ENCODE data around the gene STK17B.
"Not testable (repeated sequence)": the region's sequence is repeated elsewhere in the genome, so short reads cannot be mapped to it uniquely, and the experiment has no call there.

The STK17B gene

DNA sequence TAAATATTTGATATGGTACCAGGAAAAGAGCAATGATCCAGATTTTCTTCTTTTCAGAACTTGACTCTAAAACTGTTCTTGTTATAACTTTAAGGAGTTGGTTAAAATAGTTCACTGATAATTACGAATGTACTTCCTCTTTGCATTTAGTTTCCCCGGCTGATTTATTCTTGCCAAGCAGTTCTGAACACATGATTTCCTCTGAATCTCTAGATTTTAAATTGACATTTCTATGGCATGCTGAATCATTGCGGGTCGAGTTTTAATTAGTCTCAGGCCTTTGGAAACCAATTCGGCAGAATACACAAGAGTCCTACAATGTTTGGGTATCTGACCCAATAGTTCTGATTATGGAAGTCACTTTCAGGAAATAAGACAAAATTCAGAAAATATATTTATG is 65.4 kb downstream of the STK17B start:
- DNase-seq = no peak

DNA sequence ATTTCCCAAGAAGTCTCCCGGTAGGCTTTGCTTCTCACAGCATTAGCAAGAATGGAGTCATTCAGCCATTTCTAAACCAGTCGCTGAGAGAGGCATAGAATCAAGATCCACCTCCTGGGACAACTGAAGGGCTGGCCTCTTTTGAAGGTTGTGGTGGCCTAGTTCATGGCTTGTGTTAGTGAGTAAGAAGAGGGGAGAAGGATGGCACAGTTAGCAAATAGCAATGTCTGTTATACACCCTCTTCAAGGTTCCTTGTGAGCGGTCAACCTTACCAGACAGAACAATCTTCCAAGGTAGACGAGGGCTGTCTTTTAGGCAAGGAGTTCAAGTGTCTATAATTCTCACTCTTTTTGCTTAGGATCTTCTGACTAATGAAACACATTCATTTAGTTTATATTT is 67.3 kb downstream of the STK17B start:
- DNase-seq = no peak

DNA sequence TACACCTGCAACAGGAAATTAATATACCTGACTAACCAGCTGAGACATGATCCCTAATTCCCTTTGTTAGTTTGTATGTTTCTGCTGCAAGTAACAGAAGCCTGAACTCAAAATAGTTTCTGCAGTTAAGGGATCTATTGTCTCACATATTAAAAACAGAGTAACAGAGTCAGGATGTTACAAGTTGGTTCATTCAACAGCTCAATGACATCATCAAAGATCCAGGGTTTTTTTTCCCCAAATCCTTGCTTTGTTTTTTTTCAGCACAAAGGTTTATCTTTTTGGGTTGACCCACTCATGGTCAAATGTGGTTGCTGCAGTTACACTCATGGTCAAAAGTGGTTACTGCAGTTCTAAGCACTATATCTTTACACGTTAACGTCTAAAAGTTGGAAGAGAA is 67.8 kb downstream of the STK17B start:
- DNase-seq = no peak

DNA sequence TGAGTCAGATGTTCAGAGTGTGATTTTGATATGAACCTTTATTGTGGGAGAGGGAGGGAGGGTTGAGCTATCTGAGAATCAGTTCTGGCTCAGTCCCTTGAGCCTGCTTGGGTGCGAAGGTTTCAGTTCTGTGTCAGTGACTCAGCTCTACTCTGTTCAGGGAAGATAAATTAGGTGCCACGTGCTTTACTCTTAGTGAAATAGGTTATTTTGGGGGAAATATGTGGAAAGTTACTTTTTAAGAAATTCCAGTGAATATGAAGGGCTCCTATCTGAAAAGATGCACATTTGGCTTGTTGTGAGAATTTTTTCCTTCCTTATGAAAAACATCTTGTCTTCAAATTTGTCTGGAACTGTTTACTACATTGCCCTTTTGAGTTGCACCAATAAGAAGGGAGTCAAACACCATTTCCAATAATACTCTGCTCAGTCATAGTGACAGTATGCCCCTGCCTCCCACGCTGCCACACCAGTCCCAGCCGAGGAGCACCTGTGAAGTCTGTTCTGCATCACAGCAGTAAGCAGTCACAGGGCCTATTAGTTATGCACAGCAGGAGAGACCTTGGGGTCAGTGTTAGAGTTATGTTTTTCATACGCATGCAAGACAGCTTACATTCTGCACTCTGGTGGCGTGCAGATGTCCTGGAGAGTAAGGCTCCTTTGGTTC is 69.9 kb downstream of the STK17B start:
- DNase-seq = no peak

DNA sequence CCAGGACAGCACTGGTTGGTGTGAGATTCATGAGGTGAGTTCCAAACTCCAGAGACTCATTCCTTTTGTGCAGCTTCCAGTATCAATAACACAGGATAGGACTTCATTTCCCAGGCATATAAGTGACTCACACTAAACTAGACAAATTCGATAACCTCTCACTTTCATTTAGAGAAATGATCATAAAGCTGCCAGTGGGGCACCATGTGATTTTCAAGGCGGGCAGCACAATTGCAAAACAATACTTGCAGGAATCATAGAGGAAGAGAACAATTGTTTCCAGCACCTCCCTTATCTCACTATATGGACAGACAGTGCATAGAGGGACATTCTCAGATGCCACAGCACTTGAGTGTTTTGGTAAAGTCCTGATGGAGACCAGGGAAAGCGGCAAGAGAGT is 71.5 kb downstream of the STK17B start:
- DNase-seq = no peak

DNA sequence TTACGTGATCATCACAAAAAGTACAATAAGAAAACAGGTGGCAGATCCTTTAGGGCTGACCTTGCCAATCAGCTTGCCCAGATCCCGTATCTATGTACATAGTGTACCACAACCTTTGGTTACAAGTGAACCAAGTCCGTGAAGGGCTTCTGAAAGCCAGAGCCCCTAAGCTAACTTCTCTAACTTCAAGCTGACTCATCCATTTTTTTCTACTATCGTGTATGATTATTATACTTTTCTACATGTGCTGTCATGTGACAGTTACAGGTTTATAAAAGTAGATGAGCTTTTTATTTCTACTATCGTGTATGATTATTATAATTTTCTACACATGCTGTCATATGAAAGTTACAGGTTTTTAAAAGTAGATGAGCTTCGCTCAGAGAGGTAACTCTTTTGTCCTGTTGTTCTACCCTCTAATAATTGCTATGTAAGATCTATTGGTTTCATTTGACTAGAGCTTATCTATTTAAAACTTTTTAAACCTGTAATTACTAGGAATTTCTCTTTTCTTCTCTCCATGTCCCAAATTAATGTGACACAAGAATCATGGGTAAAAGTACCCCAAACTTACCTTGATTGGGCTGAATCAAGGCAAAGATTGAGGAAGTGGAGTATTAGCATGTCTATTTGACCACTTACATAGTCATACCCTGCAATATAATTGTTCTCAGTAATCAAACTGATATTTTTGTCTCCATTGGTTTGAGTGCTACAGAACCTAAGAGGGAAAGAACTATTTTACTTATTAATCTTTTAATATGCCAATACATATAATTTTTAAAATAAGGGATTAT is 73.3 kb downstream of the STK17B start:
- DNase-seq = no peak

DNA sequence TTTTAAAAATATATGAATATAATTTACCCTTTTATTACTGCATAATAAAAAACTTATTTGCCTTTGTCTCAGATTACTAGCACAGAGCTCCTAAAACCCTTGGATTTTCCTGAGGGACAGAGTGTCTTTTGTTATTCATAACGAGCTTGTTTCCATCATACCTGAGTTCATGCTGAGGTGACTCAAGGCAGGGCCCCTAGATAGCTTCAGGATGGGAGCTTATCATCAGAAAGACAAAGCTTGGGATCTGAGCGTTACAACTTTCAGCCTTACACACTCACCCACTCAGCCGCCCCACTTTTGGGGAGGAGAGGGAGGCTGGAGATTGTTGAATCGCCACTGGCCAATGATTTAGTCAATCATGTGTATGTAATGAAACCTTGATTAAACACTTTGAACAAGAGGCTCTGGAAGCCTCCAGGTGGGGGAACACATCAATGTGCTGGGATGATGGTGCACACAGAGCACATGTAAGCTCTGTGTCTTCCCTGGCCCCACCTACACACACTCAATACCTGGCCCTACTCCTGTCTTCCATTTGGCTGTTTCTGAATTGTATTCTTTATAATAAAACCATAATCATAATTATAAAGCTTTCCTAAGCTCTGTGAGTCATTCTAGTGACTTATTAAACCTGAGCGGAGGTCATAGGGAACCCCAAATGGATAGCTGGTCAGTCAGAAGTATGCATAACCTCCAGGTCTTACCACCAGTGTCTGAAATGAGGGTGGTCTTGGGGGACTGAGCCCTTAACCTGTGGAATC is 74.2 kb downstream of the STK17B start:
- no peak for DNase-seq

DNA sequence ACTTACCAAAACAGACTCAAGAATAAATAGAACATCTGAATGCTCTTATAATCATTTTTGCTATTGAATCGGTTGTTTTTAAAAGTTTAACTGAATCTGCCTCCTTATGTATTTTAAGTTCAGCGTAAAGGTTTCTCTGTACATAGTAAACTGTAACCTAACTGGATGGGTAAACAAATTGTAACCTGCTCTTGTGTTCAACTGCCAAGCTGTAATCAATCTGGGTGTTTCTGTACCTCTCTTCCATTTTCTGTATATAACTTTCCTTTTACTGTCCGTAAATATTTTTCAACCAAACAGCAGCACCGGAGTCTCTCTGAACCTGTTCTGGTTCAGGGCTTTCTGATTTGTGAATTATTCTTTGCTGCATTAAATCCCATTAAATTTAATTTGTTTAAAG is 75.1 kb downstream of the STK17B start:
- no peak for DNase-seq

DNA sequence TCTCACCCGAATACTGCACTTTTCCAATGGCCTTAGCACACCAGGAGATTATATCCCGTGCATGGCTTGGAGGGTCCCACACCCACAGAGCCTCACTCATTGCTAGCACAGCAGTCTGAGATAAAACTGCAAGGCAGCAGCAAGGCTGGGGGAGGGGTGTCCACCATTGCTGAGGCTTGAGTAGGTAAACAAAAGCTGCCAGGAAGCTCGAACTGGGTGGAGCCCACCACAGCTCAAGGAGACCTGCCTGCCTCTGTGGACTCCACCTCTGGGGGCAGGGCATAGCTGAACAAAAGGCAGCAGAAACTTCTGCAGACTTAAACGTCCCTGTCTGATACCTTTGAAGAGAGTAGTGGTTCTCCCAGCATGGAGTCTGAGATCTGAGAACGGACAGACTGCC is 81.9 kb downstream of the STK17B start:
- not testable (repeated sequence) for DNase-seq

DNA sequence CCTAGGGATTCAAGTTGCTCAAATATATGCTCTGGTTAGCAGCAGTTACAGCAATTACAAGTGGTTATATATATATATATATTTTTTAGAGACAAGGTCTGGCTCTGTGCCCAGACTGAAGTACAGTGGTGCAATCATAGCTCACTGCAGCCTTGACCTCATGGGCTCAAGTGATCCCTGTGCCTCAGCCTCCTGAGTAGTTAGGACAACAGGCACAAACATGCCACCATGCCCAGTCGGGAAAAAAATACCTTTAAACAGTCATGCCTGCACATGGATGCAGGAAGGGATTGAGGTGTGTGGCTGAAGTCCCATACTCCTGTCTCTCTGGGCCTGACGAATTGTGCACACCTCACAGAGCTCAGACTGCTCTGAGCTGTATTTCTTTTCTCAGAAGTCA is 83.2 kb downstream of the STK17B start:
- no peak for DNase-seq

DNA sequence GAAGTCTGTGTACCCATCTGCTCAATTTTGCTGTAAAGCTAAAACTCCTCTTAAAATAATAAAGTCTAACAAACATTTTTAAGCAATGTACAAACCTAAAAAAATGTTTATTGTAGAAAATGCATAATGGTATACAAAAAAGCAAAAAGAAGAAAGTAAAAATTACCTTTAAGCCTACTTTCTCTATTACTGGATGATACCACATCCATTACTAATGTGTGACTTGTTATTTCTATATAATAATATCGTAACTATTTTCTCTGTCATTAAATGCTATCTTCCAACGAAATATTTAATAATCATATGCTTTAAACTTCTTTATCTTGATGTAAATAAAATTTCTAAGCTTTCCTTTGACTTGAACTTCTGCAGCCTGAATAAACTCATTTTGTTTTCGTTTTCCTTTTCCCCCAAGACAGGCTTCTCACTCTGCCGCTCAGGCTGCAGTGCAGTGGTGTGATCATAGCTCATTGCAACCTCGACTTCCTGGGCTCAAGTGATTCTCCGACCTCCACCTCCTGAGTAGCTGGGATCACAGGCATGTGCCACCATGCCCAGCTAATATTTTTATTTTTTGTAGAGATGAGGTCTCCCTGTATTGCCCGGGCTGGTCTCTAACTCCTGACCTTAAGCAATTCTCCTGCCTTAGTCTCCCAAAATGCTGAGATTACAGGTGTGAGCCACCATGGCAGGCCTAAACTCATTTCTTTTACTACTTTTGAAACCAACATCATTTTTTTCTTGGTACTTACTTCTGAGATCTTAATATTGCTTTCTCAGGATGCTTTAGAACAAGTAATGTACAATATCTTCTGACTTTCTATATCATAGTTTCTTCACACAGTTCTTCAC is 84.6 kb downstream of the STK17B start:
- DNase-seq = no peak

DNA sequence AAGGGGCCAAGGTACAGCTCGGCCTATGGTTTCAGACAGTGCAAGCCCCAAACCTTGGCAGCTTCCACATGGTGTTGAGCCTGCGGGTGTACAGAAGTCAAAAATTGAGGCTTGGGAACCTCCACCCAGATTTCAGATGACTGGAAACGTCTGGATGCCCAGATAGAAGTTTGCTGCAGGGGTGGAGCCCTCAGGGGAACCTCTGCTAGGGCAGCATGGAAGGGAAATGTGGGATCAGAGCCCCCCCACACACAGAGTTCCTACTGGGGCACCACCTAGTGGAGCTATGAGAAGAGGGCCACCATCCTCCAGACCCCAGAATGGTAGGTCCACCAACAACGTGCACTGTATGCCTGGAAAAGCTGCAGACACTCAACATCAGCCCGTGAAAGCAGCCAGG is 87.8 kb downstream of the STK17B start:
- DNase-seq = no peak
